Activated CD4-positive, alpha-beta T cell treated with anti-CD3 and anti-CD28 coated beads for 4 hours (primary cell): ENCODE results near the gene ANKS1A.
"Not testable (repeated sequence)": the region's sequence is repeated elsewhere in the genome, so short reads cannot be mapped to it uniquely, and the experiment has no call there.

ENCODE experiments used
- DNase-seq, 2 donors: peaks; one replicate each; pipeline ENCODE4 v3.0.0-alpha.2; 2020

ANKS1A gene

DNA sequence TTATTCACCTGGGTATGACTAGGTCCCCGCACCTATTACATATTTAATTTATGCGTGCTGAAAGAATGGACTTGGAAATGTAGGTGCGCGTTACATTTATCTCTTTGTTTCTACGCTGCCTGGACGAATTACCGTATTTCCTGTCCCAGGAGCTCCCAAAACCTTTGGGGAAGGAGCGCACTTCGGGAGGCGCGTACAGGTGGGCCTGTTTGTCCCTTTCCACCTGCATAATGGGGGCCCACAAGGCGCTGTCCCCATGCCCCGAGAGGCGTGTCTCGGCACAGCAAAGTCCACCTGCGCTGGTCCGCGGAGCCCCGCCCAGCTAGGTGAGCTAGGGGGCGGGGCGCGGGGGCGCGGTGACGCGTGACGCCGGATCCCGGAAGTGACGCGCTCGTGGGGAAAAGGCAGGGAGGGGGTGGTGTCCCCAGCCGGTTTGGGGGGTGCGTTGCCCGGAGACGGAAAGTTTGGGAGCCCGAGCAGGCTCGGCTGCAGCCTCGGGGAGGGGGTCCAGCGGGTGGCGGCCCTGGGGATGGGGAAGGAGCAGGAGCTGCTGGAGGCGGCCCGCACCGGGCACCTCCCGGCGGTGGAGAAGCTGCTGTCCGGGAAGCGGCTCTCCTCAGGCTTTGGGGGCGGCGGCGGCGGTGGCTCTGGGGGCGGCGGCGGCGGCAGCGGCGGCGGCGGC lies at the start of gene ANKS1A:
Gene ANKS1A (plus strand): TSS at position 382 of the 682 bp plus-strand sequence. CDS start 148 bp downstream, at position 530.
- DNase-seq: peak; percentile 92 to 95

DNA sequence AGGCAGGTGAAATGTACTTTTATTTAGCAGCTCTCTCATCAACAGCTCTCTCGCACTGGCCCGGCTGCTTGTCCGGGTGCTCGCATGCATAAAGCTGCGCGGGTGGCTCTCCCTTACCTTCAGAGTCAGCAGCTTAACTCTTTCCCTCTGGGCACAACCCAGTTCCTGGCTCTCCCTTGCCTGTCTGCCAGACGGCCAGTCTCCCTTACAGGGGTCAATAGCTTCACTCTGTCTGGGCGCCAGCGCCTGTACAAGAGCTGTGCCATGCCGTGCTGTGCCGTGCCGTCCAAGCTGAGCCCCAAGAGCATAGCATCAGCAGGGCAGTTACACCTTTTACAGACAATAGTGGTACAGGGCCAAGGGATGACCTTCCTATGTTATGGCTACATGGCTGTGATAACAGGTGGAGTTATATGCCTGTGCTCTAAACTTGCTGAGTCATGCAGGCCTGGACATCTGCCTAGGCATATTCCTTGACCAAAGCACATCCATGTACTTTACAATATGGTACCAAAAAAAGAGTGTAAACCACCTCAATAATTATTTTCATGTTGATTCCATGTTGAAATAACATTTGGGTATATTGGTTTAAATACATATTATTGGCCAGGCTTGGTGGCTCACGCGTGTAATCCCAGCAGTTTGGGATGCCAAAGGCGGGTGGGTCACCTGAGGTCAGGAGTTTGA lies 49.2 kb upstream of the ANKS1A start:
- DNase-seq: no peak

- DNase-seq: not testable (repeated sequence)
These were observed 40.0 kb upstream of the ANKS1A start for GRCh38 chr6:34849066-34849465.

DNA sequence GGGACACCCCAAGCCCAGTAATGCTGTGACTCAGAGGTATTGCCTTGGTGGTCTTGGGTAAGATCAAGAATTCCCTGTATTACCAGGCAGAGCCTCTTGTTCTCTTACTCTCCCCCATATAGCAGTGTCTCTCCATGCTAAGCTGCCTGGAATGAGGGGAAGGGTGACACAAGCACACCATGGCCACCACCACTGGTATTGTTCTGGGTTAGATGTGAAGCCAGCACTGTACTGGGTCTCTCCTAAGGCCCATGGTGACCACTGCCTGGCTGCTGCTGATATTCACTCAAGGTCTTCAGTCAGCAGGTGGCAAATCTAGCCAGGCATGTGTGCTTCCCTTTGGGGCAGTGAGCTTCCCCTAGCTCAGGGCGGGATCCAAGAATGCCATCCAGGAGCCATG lies 37.7 kb upstream of the ANKS1A start:
- no peak for DNase-seq

DNA sequence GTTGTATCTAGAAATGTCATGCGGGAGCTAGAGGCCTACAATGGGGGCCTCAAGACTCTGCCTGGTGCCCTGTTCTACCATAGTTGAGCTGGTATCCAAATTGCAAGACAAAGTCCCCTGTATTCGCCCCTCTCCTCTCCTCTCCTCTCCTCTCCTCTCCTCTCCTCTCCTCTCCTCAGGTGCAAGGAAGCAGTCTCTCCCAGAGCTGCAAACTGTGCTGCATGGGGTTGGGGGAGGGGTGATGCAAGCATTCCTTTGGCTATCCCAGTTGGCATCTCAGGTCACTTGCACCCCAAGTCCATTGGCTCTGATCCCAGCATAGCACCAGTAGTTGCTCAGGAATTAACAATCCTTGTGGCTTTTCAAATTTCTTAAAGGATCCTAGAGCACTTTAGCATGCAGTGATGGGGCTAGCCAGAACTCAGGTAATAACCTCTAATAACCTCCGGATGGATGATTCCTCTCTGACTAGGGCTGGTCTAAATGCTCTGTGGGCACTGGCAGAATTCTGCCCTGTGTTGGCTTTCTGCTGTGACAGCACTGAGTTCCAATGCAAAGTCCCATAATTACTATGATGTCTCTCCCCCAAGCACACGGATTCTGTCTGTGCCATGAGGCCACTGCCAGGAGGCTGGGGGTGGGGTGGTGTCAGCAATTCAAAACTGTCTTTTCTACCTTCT lies 36.5 kb upstream of the ANKS1A start:
- no peak for DNase-seq

GRCh38 chr6:34855463-34855862 lies 33.6 kb upstream of the ANKS1A start:
- no peak for DNase-seq

- DNase-seq: no peak
These were observed 30.4 kb upstream of the ANKS1A start for GRCh38 chr6:34858681-34859080.

DNA sequence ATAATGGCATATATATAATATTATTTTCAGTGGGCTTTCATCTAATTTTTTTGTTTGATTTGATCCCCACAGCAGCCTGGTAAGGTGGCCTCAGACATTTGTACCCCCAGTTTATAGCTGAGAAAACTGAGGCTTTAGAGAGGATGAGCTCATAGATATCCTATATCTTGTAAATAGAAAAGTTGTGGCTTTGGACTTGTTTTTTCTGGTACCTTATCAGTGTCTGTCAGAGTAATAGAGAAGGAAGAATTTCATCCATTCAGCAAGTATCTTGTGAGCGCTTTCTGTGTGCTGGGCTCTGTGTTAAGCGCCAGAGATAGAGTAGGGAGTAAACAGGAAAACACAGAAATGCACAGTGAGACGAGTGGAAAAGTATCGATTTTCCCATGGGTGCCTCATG lies 29.1 kb upstream of the ANKS1A start:
- DNase-seq: no peak

DNA sequence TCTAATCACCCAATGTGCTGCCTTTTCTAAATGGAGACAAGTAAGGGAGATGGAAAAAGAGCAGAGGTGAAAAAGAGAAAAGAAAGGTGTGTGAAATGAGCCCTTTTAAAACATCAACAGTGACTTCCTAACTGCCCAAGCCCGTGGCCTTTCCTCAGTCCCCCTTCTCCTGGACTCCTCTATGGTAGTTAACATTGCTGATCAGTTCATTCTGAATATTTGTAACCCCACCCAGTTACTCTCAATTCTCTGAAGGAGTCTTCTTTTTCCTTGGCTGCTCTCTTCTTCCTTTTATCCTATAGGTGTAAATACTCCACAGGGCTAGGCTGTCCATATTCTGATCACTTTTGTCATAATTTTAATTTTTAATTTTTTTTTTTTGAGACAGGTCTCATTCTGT lies 28.3 kb upstream of the ANKS1A start:
- no peak for DNase-seq

DNA sequence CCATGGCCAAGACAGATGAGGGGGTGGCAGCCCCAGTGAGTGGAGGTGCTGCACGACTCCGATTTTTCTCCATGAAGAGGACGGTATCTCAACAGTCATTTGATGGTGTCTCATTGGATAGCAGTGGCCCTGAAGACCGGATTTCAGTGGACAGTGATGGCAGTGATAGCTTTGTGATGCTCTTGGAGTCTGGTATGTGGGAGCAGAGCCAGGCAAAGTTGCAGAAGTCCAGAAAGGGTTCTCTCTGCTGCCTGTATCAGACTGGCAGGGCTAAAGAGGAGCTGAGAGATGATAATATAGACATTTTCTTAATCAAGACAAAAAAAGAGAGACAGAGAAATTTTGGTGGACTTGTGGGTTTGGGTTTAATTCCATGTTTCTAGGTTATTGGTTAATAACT lies 25.0 kb upstream of the ANKS1A start:
- DNase-seq: no peak

DNA sequence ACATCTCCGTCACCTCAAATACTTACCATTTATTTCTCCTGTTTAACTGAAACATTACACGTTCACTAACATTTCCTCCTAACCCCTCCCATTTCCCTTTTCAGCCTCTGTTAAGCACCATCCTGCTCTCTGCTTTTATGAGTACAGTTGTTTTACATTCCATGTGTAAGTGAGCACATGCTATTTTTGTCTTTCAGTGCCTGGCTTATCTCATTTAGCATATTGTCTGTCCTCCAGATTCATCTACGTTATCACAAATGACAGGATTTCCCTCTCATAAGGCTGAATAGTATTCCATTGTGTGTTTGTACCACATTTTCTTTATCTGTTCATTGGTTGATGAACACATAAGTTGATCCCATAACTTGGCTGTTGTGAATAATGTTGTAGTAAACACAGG lies 23.9 kb upstream of the ANKS1A start:
- DNase-seq: no peak

GRCh38 chr6:34866509-34866908 lies 22.5 kb upstream of the ANKS1A start:
- no peak for DNase-seq

- DNase-seq: no peak
These were observed 21.6 kb upstream of the ANKS1A start for GRCh38 chr6:34867484-34867883.

DNA sequence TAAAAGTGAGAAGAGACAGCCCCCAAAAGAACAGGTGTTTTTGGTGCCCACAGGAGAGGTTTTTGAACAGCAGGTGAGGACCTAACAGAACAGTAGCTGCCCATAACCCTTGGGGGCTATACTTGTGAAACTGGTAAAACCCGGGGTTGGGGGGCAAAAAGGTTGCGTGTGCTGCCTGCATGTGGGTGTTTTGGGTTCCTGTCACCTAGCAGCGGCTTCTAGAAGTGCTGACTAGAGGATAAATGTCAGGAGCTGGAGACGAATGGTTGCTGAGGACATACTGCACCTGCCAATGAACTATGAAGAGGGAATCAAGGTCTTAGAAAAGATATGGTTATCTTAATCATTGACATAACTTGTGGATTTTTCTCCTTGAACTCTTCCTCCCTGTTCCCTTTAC lies 17.2 kb upstream of the ANKS1A start:
- DNase-seq: no peak

GRCh38 chr6:34872332-34872731 lies 16.7 kb upstream of the ANKS1A start:
- no peak for DNase-seq

- no peak for DNase-seq
These were observed 13.5 kb upstream of the ANKS1A start for GRCh38 chr6:34875292-34876213.

DNA sequence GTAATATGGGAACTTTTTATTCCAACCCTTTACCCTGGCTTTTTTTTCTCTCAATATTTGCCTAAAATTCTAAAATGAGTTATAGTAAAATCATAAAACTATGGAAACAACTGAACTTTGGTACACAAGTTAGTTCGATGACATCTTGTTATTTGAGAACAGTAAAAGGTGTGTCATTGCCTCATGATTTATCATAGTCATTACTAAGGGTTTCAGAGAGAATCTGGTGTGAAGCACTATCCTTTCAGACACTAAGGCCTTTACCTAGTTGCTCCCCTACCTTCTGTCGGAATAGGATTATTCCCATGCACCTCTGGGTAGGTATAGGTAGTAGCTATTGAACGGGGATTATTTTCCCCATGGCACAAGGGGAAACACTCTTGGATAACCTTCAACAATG lies 12.6 kb upstream of the ANKS1A start:
- DNase-seq: no peak

- no peak for DNase-seq
These were observed 11.8 kb upstream of the ANKS1A start for GRCh38 chr6:34877259-34877658.

- DNase-seq: no peak
These were observed 11.1 kb upstream of the ANKS1A start for GRCh38 chr6:34877869-34878485.

DNA sequence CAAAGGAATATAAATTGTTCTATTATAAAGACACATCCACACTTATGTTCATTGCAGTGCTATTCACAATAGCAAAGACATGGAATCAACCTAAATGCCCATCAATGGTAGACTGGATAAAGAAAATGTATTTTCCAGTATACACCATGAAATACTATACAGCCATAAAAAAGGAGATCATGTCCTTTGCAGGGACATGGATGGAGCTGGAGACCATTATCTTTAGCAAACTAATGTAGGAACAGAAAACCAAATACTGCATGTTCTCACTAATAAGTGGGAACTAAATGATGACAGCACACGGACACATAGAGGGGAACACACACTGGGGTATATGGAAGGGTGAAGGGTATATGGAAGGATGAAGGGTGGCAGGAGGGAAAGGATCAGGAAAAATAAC lies 5.0 kb upstream of the ANKS1A start:
- DNase-seq: not testable (repeated sequence)

GRCh38 chr6:34884996-34885395 lies 4.1 kb upstream of the ANKS1A start:
- DNase-seq: no peak

GRCh38 chr6:34885837-34886236 lies 3.2 kb upstream of the ANKS1A start:
- DNase-seq: not testable (repeated sequence)
